Astrocyte (in vitro differentiated cells and primary cell): ENCODE measurements around the gene BRMS1L. TPM values are rescaled to one million over a fixed set of nuclear protein-coding genes. Genes with fewer than 3 reads are reported as not detected.

Experiments
- DNase-seq: peaks from one replicate; pipeline ENCODE4 v3.0.0-alpha.2; 2010; ENCODE audit warnings: low read depth
- FAIRE-seq: peaks from 2 replicates; lab custom pipeline; 2011; peaks lifted over from hg19 to GRCh38; lab: Jason Lieb, UNC
- H2AFZ ChIP-seq: 2 replicates; pipeline ENCODE4 v1.6.0; 2012; ENCODE audit warnings: low read depth, low read length, inconsistent platforms
- H3K27ac ChIP-seq: 2 replicates; pipeline ENCODE4 v1.5.1; 2011; ENCODE audit warnings: low read depth, low read length, inconsistent platforms
- H3K27me3 ChIP-seq: 2 replicates; pipeline ENCODE4 v1.6.0; 2011; ENCODE audit warnings: low read length, inconsistent platforms; ENCODE audit not compliant: insufficient read depth
- H3K36me3 ChIP-seq: 2 replicates; pipeline ENCODE4 v1.5.1; 2011; ENCODE audit warnings: low read length, inconsistent platforms; ENCODE audit not compliant: insufficient read depth
- H3K4me1 ChIP-seq: 2 replicates; pipeline ENCODE4 v1.5.1; 2011; ENCODE audit warnings: low read length, inconsistent platforms; ENCODE audit not compliant: insufficient read depth
- H3K4me2 ChIP-seq: 2 replicates; pipeline ENCODE4 v1.6.0; 2012; ENCODE audit warnings: low read length, inconsistent platforms
- H3K4me3 ChIP-seq: 2 replicates; pipeline ENCODE4 v1.5.1; 2011; ENCODE audit warnings: low read depth, mild to moderate bottlenecking, low read length, inconsistent platforms; ENCODE audit not compliant: insufficient read depth
- H3K79me2 ChIP-seq: 2 replicates; pipeline ENCODE4 v1.6.0; 2012; ENCODE audit warnings: mild to moderate bottlenecking, low read length, inconsistent platforms; ENCODE audit not compliant: insufficient read depth
- H3K9ac ChIP-seq: 2 replicates; pipeline ENCODE4 v1.6.0; 2012; ENCODE audit warnings: mild to moderate bottlenecking, low read length, inconsistent platforms
- H3K9me3 ChIP-seq: 2 replicates; pipeline ENCODE4 v1.5.1; 2012; ENCODE audit warnings: low read depth, mild to moderate bottlenecking, low read length, inconsistent platforms; ENCODE audit not compliant: insufficient read depth
- H4K20me1 ChIP-seq: 2 replicates; pipeline ENCODE4 v1.6.0; 2012; ENCODE audit warnings: low read length, inconsistent platforms; ENCODE audit not compliant: insufficient read depth
- H3K27ac Mint-ChIP-seq: one replicate; pipeline ENCODE4 v1.8.0; 2021; ENCODE audit warnings: mild to moderate bottlenecking, mixed read lengths; ENCODE audit not compliant: unreplicated experiment
- H3K27me3 Mint-ChIP-seq: one replicate; pipeline ENCODE4 v1.8.0; 2021; ENCODE audit warnings: low read depth, mixed read lengths; ENCODE audit not compliant: unreplicated experiment
- H3K36me3 Mint-ChIP-seq: one replicate; pipeline ENCODE4 v1.8.0; 2021; ENCODE audit warnings: low read depth, mixed read lengths; ENCODE audit not compliant: unreplicated experiment
- H3K4me1 Mint-ChIP-seq: one replicate; pipeline ENCODE4 v1.8.0; 2021; ENCODE audit warnings: low read depth, mixed read lengths; ENCODE audit not compliant: unreplicated experiment
- H3K4me3 Mint-ChIP-seq: one replicate; pipeline ENCODE4 v1.8.0; 2021; ENCODE audit warnings: mild to moderate bottlenecking, moderate library complexity, mixed read lengths; ENCODE audit not compliant: unreplicated experiment
- H3K9me3 Mint-ChIP-seq: one replicate; pipeline ENCODE4 v1.8.0; 2021; ENCODE audit warnings: mild to moderate bottlenecking, mixed read lengths; ENCODE audit not compliant: unreplicated experiment
- CTCF ChIP-seq: IDR thresholded peaks from 2 replicates; pipeline ENCODE4 v1.5.1; 2011; ENCODE audit warnings: low read depth, mild to moderate bottlenecking, inconsistent platforms, low read length, moderate library complexity; ENCODE audit not compliant: insufficient read depth
- EZH2 ChIP-seq: IDR thresholded peaks from 2 replicates; pipeline ENCODE4 v1.6.1; 2012; ENCODE audit warnings: mild to moderate bottlenecking, low read length, inconsistent platforms; ENCODE audit not compliant: insufficient read depth
- total RNA-seq: library from RNA; stranded (reverse); gene quantifications from 2 replicates; pipeline ENCODE4 v1.2.1, GENCODE V29; 2021

The BRMS1L gene
- total RNA-seq, 1 donor from 2014 or later: 12.0 TPM

GRCh38 chr14:35807131-35807961 lies 18.8 kb upstream of the BRMS1L start:
- peaks cover 26% of the 10 kb centered on the region for H4K20me1 ChIP-seq
- DNase-seq (no peak), FAIRE-seq (no peak)
- no peaks in the 10 kb centered on the region for H3K36me3 Mint-ChIP-seq
- TF ChIP-seq CTCF: no peak
- no peak for TF ChIP-seq EZH2
- no peak overlapping the region for H3K27ac Mint-ChIP-seq
- H3K4me3 Mint-ChIP-seq: peak overlapping the region; percentile 93
- no peaks in the 10 kb centered on the region for H3K27me3 ChIP-seq
- no peak overlapping the region for H3K27ac ChIP-seq
- no peak overlapping the region for H2AFZ ChIP-seq
- H3K27me3 Mint-ChIP-seq: no peaks in the 10 kb centered on the region
- peaks cover 5% of the 10 kb centered on the region for H3K4me1 Mint-ChIP-seq
- H3K9me3 Mint-ChIP-seq: no peaks in the 10 kb centered on the region
- H3K79me2 ChIP-seq: peaks cover 37% of the 10 kb centered on the region
- H3K9ac ChIP-seq: no peak overlapping the region
- peak overlapping the region; percentile 89 for H3K4me2 ChIP-seq
- no peak overlapping the region for H3K4me3 ChIP-seq
- no peaks in the 10 kb centered on the region for H3K36me3 ChIP-seq
- H3K9me3 ChIP-seq: no peaks in the 10 kb centered on the region
- peaks cover 5% of the 10 kb centered on the region for H3K4me1 ChIP-seq

- no peaks in the 10 kb centered on the region for H3K9me3 Mint-ChIP-seq
- no peak for DNase-seq
- FAIRE-seq: no peak
- peak overlapping the region; percentile 79 for H3K27ac Mint-ChIP-seq
- peaks cover 21% of the 10 kb centered on the region for H4K20me1 ChIP-seq
- H3K4me3 ChIP-seq: peak overlapping the region; percentile 73
- peak overlapping the region; percentile 90 for H3K9ac ChIP-seq
- no peak for TF ChIP-seq CTCF
- TF ChIP-seq EZH2: no peak
- peaks cover 5% of the 10 kb centered on the region for H3K4me1 ChIP-seq
- no peaks in the 10 kb centered on the region for H3K36me3 ChIP-seq
- H3K4me1 Mint-ChIP-seq: peaks cover 5% of the 10 kb centered on the region
- no peaks in the 10 kb centered on the region for H3K36me3 Mint-ChIP-seq
- H3K4me2 ChIP-seq: peak overlapping the region; percentile 89
- H3K4me3 Mint-ChIP-seq: peak overlapping the region; percentile 93
- peak overlapping the region; percentile 75 for H3K27ac ChIP-seq
- H3K9me3 ChIP-seq: no peaks in the 10 kb centered on the region
- H3K27me3 Mint-ChIP-seq: no peaks in the 10 kb centered on the region
- H2AFZ ChIP-seq: peak overlapping the region; percentile 92
- no peaks in the 10 kb centered on the region for H3K27me3 ChIP-seq
- H3K79me2 ChIP-seq: peaks cover 32% of the 10 kb centered on the region
Measured at GRCh38 chr14:35808076-35808637, 18.0 kb upstream of the BRMS1L start.
